Naive thymus-derived CD4-positive, alpha-beta T cell (primary cell): ENCODE data around the gene CLTB. TPM values are rescaled to one million over a fixed set of nuclear protein-coding genes. Genes with fewer than 3 reads are reported as not detected.

Experiments
- ATAC-seq: fragments of 150-1000 bp; cut with Tn5 transposase; 2 replicates; pipeline ENCODE4 v1.10.0; 2021; ENCODE audit warnings: mild to moderate bottlenecking, moderate library complexity
- CTCF ChIA-PET: fragments of 350-600 bp; sonication (Branson Sonifier 250); formaldehyde crosslinking; loops from one replicate; lab custom pipeline; 2021; ENCODE audit warnings: antibody characterized with exemption; lab: Charles Lee
- POLR2A ChIA-PET: fragments of 350-600 bp; sonication (Branson Sonifier 250); formaldehyde crosslinking; loops from one replicate; lab custom pipeline; 2021; ENCODE audit warnings: antibody characterized with exemption, inconsistent platforms; lab: Charles Lee
- DNase-seq, 9 donors: peaks; one replicate each; pipeline versions ENCODE4 v3.0.0 to v3.0.0-alpha.2; 2020 to 2022; ENCODE audit warnings: mixed read lengths in 1 of 9
- H3K27ac ChIP-seq: one replicate; pipeline ENCODE4 v1.7.0; 2013; ENCODE audit warnings: mild to moderate bottlenecking, low read depth, low read length, moderate library complexity
- H3K27me3 ChIP-seq, 2 donors: one replicate each; pipeline ENCODE4 v1.7.0; 2013; ENCODE audit warnings: low read length in 2 of 2, mild to moderate bottlenecking in 2 of 2, moderate library complexity in 2 of 2; ENCODE audit not compliant: control insufficient read depth in 2 of 2, insufficient read depth in 2 of 2
- H3K36me3 ChIP-seq, 3 experiments: 1 replicate in 2 of 3; 2 replicates in 1 of 3; pipeline ENCODE4 v1.7.0; 2013; ENCODE audit warnings: low read length in 3 of 3, mild to moderate bottlenecking in 3 of 3, moderate library complexity in 1 of 3; ENCODE audit not compliant: insufficient read depth in 3 of 3, control insufficient read depth in 2 of 3
- H3K4me1 ChIP-seq, 2 donors: one replicate each; pipeline ENCODE4 v1.7.0; 2013; ENCODE audit warnings: low read length in 2 of 2, mild to moderate bottlenecking in 2 of 2, moderate library complexity in 1 of 2; ENCODE audit not compliant: control insufficient read depth in 2 of 2, insufficient read depth in 2 of 2
- H3K4me3 ChIP-seq: 2 replicates; pipeline ENCODE4 v1.7.0; 2013; ENCODE audit warnings: mild to moderate bottlenecking, low read length
- H3K9me3 ChIP-seq, 3 experiments: 1 replicate in 2 of 3; 2 replicates in 1 of 3; pipeline ENCODE4 v1.7.0; 2013; ENCODE audit warnings: low read length in 3 of 3; ENCODE audit not compliant: control insufficient read depth in 2 of 3
- H3K27ac Mint-ChIP-seq, 9 donors: one replicate each; pipeline ENCODE4 v1.8.0; 2020 to 2022; ENCODE audit warnings: mixed read lengths in 9 of 9, mild to moderate bottlenecking in 8 of 9, moderate library complexity in 5 of 9, inconsistent platforms in 2 of 9
- H3K27me3 Mint-ChIP-seq, 5 donors: one replicate each; pipeline ENCODE4 v1.8.0; 2021 to 2022; ENCODE audit warnings: mixed read lengths in 5 of 5, mild to moderate bottlenecking in 1 of 5
- H3K36me3 Mint-ChIP-seq, 5 donors: one replicate each; pipeline ENCODE4 v1.8.0; 2020 to 2022; ENCODE audit warnings: mixed read lengths in 5 of 5, mild to moderate bottlenecking in 3 of 5, inconsistent platforms in 1 of 5
- H3K4me1 Mint-ChIP-seq, 7 donors: one replicate each; pipeline ENCODE4 v1.8.0; 2020 to 2022; ENCODE audit warnings: mixed read lengths in 7 of 7, mild to moderate bottlenecking in 3 of 7, inconsistent platforms in 1 of 7
- H3K4me3 Mint-ChIP-seq, 10 donors: one replicate each; pipeline ENCODE4 v1.8.0; 2020 to 2022; ENCODE audit warnings: mild to moderate bottlenecking in 10 of 10, mixed read lengths in 10 of 10, moderate library complexity in 6 of 10, inconsistent platforms in 2 of 10
- H3K9me3 Mint-ChIP-seq, 11 donors: one replicate each; pipeline ENCODE4 v1.8.0; 2020 to 2022; ENCODE audit warnings: mixed read lengths in 11 of 11, mild to moderate bottlenecking in 4 of 11, inconsistent platforms in 1 of 11, moderate library complexity in 1 of 11
- intact Hi-C, 2 donors: fragments of 100-400 bp; cut with micrococcal nuclease; formaldehyde crosslinking; loops; one replicate each; pipeline ENCODE4 v1.15.1; 2023
- polyA plus RNA-seq, 2 donors: library from polyadenylated mRNA; unstranded; fragments of 300-500 nt; fragmentation: Illumina TruSeq; gene quantifications; one replicate each; pipeline ENCODE4 v1.2.3, GENCODE V29; 2021
- total RNA-seq, 6 experiments: library from RNA in 5 of 6; stranded (reverse) in 5 of 6; gene quantifications; 1 replicate in 5 of 6; 2 replicates in 1 of 6; pipeline ENCODE4 v1.2.3 and lab custom pipeline; 2021 to 2026

CLTB gene
- total and polyA plus RNA-seq, 7 experiments from 2014 or later: 30.6 to 90.9 (median 66.9) TPM

DNA sequence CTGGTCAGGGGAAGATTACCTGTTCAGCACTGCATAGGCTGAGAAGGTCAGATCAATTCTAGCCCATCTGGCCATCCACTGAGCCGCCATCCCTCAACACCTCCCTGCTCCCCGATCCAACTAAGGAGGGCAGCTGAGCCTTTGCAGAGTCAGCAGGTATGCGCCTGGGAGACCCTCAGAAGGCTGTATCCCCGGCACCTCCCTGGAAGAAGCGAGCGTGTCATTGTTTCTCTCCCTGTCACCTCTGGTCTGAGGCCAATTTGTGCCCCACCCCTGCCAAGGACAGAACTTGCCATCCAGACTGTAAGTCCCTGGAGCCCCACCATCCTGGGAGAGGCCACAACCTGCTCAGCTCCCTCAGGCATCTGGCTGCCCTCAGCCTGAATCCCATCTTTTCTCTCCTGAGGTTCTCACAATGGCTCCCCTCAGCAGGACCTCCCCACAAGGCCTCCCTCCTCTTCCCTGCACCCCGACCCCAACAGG, 2.6 kb downstream of the CLTB start:
- Mint-ChIP-seq H3K4me3 (peak overlapping the region in 5 of 10 donors; percentile 23 to 85 (median 55)), H3K27ac (peak overlapping the region in 4 of 9 donors; percentile 17 to 86 (median 76)), H3K27me3 (peaks cover 0 to 3% (median 0%) of the 10 kb centered on the region in 5 donors), H3K9me3 (no peaks in the 10 kb centered on the region), H3K36me3 (peaks cover 0 to 13% (median 8%) of the 10 kb centered on the region in 5 donors), H3K4me1 (peaks cover 22 to 57% (median 51%) of the 10 kb centered on the region in 7 donors)
- intact Hi-C loops: no loop called here
- Histone ChIP-seq H3K36me3 (peaks cover 0 to 5% (median 0%) of the 10 kb centered on the region in 3 experiments), H3K9me3 (no peaks in the 10 kb centered on the region), H3K4me3 (no peak overlapping the region), H3K4me1 (peaks cover 21 to 28% of the 10 kb centered on the region in 2 donors), H3K27me3 (no peaks in the 10 kb centered on the region), H3K27ac (no peak overlapping the region)
- CTCF ChIA-PET: interaction anchor here (1.0 kb wide), 1 partner anchor 183 kb away, joined by 3 read pairs; no protein-coding TSS in a partner anchor
- ATAC-seq (no peak), DNase-seq (no peak)
- POLR2A ChIA-PET: no interaction called here

DNA sequence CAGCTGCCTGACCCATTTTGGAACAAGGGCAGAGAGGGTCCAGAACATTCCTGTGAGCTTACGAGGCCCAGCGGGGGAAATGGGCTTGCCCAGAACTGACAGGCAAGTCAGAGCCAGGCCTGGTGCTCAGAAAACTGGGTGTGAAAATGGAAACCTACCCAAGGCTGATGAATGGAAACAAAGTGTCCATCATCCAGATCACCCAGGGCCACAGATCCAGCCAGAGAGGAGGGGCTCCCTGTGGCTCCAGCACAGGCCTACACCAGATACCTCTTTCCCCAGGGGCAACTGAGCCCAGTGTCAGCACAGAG, 3.1 kb downstream of the CLTB start:
- peaks cover 0 to 3% (median 0%) of the 10 kb centered on the region in 5 donors for H3K27me3 Mint-ChIP-seq
- H3K4me3 Mint-ChIP-seq: peak overlapping the region in 2 of 10 donors; percentile 12 to 25
- no peak overlapping the region for H3K4me3 ChIP-seq
- DNase-seq: no peak
- no peaks in the 10 kb centered on the region for H3K9me3 ChIP-seq
- no peaks in the 10 kb centered on the region for H3K27me3 ChIP-seq
- no peaks in the 10 kb centered on the region for H3K9me3 Mint-ChIP-seq
- peaks cover 0 to 5% (median 0%) of the 10 kb centered on the region in 3 experiments for H3K36me3 ChIP-seq
- intact Hi-C loops: no loop called here
- H3K36me3 Mint-ChIP-seq: peaks cover 0 to 13% (median 8%) of the 10 kb centered on the region in 5 donors
- CTCF ChIA-PET: no interaction called here
- peaks cover 22 to 57% (median 51%) of the 10 kb centered on the region in 7 donors for H3K4me1 Mint-ChIP-seq
- POLR2A ChIA-PET: no interaction called here
- ATAC-seq: no peak
- H3K27ac Mint-ChIP-seq: peak overlapping the region in 4 of 9 donors; percentile 25 to 86 (median 54)
- no peak overlapping the region for H3K27ac ChIP-seq
- H3K4me1 ChIP-seq: peaks cover 21 to 28% of the 10 kb centered on the region in 2 donors

DNA sequence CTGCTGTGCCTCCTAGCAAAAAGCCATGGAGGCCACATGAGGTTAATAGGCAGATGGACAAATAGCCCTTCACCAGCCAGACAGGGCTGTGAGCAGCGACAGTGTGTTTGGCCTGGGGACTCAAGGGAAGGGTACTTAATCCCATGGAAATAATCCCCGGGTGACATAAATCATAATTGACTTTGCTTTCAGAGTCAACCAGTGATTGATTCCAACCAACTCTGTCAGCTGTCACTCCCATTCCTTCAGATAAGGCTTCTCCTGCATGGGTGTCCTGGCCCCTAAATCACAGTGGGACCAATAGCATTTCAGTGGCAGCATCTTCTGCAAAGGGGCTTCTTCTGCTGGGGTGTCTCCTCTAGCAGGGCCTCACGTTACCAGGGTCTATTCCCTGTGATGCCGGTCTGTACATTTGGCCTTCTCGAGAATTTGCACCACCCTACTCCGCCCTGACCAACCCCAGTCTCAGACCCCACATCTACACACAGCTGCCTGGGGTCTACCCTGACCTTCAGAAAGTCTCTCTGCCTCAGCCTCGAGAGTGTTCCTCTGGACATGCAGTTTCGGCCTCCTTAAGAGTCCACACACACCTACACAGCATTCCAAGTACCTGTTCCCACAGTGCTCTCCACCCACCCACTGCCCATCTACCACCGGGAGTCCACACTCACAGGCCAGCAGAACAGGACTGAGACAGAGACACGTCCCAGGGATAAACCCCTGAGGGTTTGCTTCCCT, 3.7 kb downstream of the CLTB start:
- H3K27ac Mint-ChIP-seq: peak overlapping the region in 5 of 9 donors; percentile 25 to 62 (median 46)
- intact Hi-C loops: no loop called here
- Histone ChIP-seq H3K36me3 (peaks cover 0 to 9% (median 0%) of the 10 kb centered on the region in 3 experiments), H3K4me1 (peaks cover 21 to 28% of the 10 kb centered on the region in 2 donors), H3K27ac (no peak overlapping the region), H3K9me3 (no peaks in the 10 kb centered on the region), H3K4me3 (no peak overlapping the region), H3K27me3 (no peaks in the 10 kb centered on the region)
- H3K4me1 Mint-ChIP-seq: peaks cover 22 to 55% (median 51%) of the 10 kb centered on the region in 7 donors
- ATAC-seq (no peak), DNase-seq (no peak)
- H3K4me3 Mint-ChIP-seq: peak overlapping the region in 3 of 10 donors; percentile 12 to 25 (median 20)
- H3K27me3 Mint-ChIP-seq: peaks cover 0 to 3% (median 0%) of the 10 kb centered on the region in 5 donors
- H3K9me3 Mint-ChIP-seq: no peaks in the 10 kb centered on the region
- POLR2A ChIA-PET: interaction anchor here (0.6 kb wide), 1 partner anchor 22 kb away, joined by 3 read pairs; no protein-coding TSS in a partner anchor
- H3K36me3 Mint-ChIP-seq: peaks cover 0 to 14% (median 11%) of the 10 kb centered on the region in 5 donors
- CTCF ChIA-PET: no interaction called here

DNA sequence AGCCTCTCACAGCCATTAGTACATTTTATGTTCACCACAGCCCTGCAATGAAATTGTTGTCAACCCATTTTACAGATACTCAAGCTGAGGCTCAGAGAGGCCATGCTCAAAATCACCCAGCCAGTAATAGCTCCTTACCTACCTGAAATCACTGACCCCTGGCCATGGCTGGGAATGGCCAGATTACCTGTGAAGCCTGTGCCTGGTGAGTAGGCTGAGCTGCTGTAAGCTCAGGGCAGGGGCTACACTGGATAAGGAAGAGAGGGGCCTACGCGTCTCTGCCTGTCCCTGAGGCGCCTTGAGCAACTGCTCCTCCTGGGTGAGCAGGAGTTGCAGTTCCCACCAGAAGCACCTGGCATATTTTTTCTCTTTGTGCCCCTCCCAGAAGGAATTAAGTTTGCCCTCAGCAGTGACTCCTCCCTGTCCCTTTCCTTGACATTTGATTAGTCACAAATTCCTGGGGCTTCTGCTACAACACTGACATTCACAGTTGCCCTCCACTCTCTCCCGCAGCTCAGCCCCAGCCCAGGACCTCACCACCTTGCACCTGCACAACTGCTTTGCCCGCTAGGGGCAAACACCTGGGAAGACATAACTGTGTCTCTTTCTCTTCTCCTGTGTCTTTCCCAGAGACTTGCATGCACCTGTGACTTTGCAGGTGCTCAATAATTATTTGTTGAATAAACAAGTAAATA, 5.7 kb downstream of the CLTB start:
- H3K9me3 ChIP-seq: no peaks in the 10 kb centered on the region
- ChIA-PET CTCF (no interaction called here), POLR2A (interaction anchor here (1.4 kb wide), 1 partner anchor 37 kb away, joined by 3 read pairs; the partner anchor contains the start of gene FAF2)
- peaks cover 0 to 18% (median 12%) of the 10 kb centered on the region in 5 donors for H3K36me3 Mint-ChIP-seq
- ATAC-seq (no peak), DNase-seq (no peak)
- H3K4me3 Mint-ChIP-seq: no peak overlapping the region
- peaks cover 0 to 29% (median 0%) of the 10 kb centered on the region in 3 experiments for H3K36me3 ChIP-seq
- peaks cover 15 to 19% of the 10 kb centered on the region in 2 donors for H3K4me1 ChIP-seq
- intact Hi-C loops: no loop called here
- H3K27ac Mint-ChIP-seq: peak overlapping the region in 5 of 9 donors; percentile 3 to 68 (median 42)
- peaks cover 19 to 47% (median 41%) of the 10 kb centered on the region in 7 donors for H3K4me1 Mint-ChIP-seq
- H3K27me3 ChIP-seq: no peaks in the 10 kb centered on the region
- H3K27ac ChIP-seq: no peak overlapping the region
- H3K4me3 ChIP-seq: no peak overlapping the region
- no peaks in the 10 kb centered on the region for H3K9me3 Mint-ChIP-seq
- no peaks in the 10 kb centered on the region for H3K27me3 Mint-ChIP-seq

DNA sequence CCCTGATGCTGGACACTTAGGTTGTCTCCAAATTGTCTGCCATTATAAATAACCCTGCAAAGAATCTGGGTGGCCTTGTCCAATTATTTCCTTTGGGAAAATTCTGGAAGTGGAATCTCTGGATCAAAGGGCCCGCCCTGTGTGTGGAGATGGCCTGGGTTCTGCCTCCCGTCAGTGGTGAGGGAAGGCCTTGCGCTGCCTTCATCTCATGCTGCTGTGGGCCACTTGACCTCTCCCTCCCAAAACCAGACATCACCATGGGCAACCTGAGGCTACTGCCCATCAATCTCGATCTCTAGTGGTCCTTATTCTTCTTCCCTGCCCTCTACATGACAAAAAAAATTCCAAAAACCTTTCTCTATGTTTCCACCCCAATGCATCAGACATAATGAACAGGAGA, 6.6 kb downstream of the CLTB start:
- peaks cover 0 to 18% (median 12%) of the 10 kb centered on the region in 5 donors for H3K36me3 Mint-ChIP-seq
- H3K9me3 Mint-ChIP-seq: no peaks in the 10 kb centered on the region
- Histone ChIP-seq H3K4me3 (no peak overlapping the region), H3K27me3 (no peaks in the 10 kb centered on the region), H3K36me3 (peaks cover 0 to 37% (median 0%) of the 10 kb centered on the region in 3 experiments), H3K27ac (no peak overlapping the region), H3K9me3 (no peaks in the 10 kb centered on the region), H3K4me1 (peaks cover 7 to 12% of the 10 kb centered on the region in 2 donors)
- H3K4me3 Mint-ChIP-seq: no peak overlapping the region
- intact Hi-C loops: no loop called here
- ChIA-PET CTCF (no interaction called here), POLR2A (interaction anchor here (1.4 kb wide), 1 partner anchor 38 kb away, joined by 3 read pairs; the partner anchor contains the start of gene FAF2)
- no peak for DNase-seq
- ATAC-seq: no peak
- H3K4me1 Mint-ChIP-seq: peaks cover 16 to 38% (median 33%) of the 10 kb centered on the region in 7 donors
- peak overlapping the region in 1 of 9 donors; percentile 27 for H3K27ac Mint-ChIP-seq
- H3K27me3 Mint-ChIP-seq: no peaks in the 10 kb centered on the region

DNA sequence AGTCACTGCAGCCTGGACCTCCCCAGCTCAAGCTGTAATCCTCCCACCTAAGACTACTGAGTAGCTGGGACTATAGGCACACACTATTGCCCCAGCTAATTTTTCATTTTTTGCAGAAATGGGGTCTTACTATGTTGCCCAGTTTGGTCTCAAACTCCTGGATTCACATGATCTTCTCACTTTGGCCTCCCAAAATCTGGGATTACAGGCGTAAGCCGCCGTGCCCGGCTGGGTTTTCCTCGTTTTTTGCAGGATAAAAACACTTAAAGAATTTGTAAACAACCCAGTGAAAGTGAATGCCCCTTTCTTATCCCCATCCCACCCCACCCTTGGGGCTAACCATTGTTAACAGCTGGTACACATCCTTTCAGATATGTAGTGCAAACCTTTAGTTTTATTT, 7.7 kb downstream of the CLTB start:
- Histone ChIP-seq H3K9me3 (no peaks in the 10 kb centered on the region), H3K27ac (no peak overlapping the region), H3K36me3 (peaks cover 0 to 45% (median 0%) of the 10 kb centered on the region in 3 experiments), H3K27me3 (no peaks in the 10 kb centered on the region), H3K4me3 (no peak overlapping the region), H3K4me1 (peaks cover 0 to under 1% of the 10 kb centered on the region in 2 donors)
- no peak for ATAC-seq
- Mint-ChIP-seq H3K27me3 (no peaks in the 10 kb centered on the region), H3K4me1 (peaks cover 8 to 27% (median 22%) of the 10 kb centered on the region in 7 donors), H3K36me3 (peaks cover 0 to 18% (median 12%) of the 10 kb centered on the region in 5 donors), H3K9me3 (no peaks in the 10 kb centered on the region), H3K4me3 (no peak overlapping the region), H3K27ac (no peak overlapping the region)
- POLR2A ChIA-PET: no interaction called here
- intact Hi-C loops: no loop called here
- DNase-seq: no peak
- CTCF ChIA-PET: interaction anchor here (0.7 kb wide), 1 partner anchor 165 kb away, joined by 5 read pairs; no protein-coding TSS in a partner anchor
